GM21529 (cell line): Measurements from ENCODE around the gene MAFB.

ENCODE experiments used
- ATAC-seq: cut with Tn5 transposase; IDR thresholded peaks from one replicate; pipeline ENCODE4 v1.9.1; 2021; ENCODE audit not compliant: unreplicated experiment

Gene MAFB

DNA sequence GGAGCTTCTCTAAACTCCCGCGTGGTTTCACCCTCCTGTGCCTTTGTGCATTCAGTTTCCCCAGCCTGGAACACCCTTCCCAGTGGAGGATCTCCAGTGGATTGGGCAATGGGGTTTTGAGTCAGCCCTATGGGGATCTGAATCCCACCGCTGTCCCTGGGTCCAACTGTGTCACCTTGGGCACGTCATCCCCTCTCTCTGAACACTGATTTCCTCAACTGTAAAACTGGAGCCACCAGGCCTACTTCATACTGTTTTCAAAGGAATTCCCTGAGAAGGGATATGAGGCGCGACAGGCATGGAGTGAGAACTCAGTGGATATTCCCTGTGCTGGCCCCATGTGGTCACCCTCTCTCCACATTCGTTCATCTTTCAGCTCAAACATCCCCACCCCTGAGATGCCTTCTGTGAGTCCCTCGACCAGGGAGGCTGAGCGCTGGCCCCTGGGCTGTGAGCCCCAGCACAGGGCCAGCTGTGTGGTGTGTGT, 25.7 kb downstream of the MAFB start:
- ATAC-seq = no peak

DNA sequence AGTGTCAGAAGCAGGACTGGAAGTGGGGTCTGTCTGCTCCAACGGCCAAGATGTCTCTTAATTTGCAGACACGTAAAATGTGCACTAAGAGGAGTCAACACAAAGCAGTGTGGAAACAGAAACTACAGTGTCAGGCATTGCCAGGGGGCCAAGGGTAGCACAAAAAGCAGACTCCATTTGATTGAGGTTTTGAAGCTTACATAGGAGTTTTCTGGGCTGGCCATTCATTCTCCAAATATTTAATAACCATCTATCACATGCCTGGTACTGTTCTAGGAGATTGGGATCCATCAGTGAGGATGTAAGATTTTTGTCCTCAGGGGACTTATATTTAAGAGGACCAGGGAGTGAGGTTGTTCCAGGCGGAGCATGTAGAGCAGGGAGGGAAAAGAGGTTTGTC, 29.5 kb downstream of the MAFB start:
- ATAC-seq = no peak

DNA sequence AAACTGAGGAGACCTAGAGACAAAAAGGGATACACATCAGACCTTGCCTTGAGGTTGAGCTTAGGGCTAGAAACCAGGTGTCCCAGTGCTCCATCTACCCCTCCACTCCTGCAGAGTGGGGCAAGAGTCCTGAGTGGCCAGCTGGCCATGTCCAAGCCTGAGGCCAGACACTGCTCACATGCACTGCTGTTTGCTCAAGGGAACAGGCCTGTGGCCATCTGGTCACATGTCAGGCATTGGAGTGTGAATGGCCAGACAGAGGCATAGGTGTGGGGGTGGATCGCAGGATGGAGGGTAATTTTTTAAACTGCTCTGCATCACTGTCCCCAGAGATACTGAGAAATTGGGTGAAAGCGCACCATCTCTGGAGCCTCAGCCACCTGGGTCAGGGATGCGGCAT, 30.5 kb downstream of the MAFB start:
- ATAC-seq = no peak

DNA sequence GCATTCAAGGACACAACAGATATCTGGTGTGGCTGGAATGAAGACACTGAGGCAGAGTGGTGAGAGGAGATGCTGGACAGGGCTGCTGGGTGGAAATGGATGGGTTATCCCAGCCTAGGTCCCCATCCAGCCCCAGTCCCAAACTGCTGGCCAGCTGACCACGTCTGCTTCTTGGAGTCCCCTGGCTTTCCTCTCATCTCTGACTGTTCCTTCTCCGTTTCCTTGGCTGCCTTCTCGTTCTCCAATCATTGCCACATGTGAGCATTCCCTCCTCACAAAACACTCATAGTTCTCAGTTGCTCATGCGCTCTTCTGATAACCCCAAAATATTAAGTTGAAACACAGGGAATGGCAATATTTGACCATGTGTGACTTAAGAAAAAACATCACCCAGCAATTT, 31.5 kb downstream of the MAFB start:
- no peak for ATAC-seq

DNA sequence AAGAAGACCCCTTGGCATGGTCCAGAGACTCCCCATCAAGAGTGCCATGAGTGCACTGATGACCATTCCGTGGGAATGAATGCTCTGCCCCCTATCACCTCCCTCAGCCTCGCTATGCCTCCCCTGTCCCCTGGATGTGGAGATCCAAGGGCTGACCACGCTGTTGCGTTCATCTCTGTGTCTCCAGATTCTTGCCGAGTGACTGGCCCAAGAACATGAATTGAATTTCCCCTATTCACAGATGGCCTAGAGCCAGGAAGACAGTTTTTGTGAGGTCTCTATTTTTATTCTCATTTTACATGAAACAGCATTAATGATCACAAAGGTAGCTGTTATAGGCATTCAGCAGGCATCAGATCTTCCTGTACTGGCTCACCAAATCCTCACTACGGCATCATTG, 33.6 kb downstream of the MAFB start:
- no peak for ATAC-seq

DNA sequence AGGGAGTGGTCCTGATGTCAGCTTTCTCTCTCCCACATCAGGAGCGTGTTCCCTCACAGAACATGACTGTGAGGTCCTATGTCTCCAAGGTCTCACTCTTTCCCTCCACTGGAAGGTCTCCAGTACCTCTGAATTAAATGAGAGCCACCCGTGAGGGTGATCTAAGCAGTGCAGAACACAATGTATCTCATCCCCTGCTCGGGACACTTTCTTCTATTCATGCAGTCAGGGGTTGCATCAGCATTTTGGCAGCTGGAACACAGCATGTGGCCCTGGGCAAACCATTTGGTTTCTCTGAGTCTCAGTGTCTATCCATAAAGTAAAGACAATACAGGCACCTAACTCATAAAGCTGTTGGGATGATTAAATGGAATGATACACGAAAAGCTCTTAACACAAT, 34.2 kb downstream of the MAFB start:
- no peak for ATAC-seq

DNA sequence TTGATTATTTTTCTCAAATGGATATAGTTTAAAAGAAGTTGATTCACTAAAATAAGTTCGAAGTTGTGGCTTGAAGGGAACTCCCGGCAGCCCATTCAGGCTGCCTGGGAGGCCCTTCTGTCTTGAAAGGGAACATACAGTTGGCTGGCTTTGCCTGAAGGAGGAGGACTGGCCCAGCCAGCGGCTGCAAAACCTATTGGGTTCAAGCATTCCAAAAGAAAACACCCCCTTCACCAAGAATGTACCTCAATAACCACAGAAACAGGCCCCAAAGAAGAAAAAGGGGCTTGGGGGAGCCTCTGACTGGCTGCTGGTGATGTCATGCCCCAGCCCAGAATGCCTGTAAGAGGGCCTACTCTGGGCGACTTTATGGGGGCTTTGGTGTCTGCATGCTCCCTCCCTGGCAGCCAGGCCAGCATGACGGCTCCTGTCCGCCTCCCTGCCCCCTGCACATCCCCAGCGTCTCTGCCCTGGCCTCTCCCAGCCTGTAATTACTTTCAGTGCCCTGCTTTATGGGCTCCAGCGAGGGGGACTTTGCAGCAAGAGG, 36.5 kb downstream of the MAFB start:
- ATAC-seq = no peak

DNA sequence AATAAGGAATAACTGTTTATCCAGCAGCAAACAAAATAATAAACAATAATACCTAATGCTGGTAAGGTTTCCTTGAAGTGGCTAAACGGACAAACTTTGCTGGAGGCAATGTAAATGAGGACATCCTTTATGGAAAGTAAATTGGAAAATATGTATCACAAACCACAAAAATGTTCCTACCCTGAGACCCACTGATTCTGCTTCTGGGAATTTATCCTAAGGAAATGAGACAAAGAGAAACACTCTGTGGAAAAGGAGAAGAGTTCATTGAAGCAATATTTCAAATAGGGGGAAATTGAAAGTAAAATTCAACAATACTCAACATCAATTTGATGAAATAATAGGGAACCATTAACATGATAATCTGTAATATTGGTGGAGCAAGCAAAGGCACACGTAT, 37.9 kb downstream of the MAFB start:
- ATAC-seq = no peak

DNA sequence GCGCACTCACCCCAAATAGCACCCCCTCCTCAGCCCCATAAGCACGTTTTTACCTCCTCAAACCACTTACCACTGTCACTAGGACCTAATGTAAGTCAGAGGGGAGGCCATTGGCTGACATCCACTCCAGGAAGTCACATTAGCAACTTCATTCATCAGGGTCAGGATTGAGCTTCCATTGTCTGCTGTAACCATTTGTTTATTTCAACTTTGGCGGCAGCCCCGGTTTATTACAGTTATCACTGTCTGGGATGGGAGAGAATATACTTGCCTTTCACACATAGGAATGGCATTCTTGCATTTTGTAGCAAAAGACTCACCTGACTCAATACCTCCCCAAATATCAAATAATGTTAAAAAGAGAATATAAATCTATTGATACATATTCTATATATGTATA, 38.3 kb downstream of the MAFB start:
- ATAC-seq = no peak

DNA sequence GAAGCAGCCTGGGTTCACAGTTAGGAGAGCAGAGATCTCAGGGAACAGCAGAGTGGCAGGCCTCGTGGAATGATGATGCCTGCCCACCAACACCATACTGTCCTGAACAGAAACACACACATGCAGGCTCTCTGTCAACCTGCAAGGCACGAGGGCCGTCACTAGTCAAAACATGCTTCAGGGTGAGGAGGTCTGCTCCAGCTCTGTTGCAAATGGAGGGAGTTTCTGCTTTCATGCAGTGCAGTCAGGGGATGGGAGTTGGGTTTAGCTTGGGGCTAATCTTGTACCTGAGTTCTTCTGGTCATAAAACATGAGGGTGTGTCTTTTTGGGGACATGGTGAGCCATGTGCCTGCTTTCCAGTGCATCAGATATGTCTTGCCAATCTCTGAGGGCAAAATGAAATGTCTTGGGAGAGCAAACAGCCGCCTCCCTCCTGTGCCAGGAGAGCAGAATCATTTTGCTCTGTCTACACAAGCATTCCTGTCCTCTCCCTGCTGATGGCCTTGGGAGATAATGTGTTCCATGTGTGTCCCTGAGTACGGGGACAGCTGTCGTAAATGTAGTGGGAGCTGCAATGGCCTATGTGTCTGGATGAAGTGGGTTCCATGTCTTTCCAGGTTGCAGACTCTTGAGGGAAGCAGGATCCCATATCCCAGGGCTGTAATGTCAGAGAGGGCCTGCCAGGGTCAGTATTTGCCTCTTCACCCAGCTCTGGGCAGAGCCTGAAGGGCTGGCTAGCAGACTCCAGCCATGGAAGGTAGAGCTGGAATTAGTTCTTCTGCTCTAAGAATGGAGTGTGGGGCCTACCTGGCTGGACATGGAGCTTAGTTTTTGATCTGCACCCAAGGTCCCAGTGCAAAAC, 40.6 kb downstream of the MAFB start:
- ATAC-seq = no peak

DNA sequence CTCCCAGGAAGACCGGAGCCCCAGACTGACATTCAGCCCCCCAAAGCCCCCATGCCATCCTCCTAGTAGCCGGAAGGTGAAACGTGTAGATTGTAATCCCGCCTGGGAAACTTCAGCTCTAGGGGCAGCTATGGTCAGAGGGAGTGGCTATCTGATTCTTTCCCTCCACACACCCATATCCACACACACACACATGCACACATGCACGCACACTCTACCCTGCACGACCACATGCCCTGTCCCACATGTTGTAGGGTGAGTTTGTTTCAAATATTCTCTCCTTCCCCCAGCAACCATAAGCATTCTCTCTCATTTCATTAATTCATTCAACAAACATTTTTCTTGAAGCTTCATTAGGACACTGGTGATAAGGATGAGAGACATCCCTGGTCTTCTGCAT, 42.2 kb downstream of the MAFB start:
- ATAC-seq = no peak

DNA sequence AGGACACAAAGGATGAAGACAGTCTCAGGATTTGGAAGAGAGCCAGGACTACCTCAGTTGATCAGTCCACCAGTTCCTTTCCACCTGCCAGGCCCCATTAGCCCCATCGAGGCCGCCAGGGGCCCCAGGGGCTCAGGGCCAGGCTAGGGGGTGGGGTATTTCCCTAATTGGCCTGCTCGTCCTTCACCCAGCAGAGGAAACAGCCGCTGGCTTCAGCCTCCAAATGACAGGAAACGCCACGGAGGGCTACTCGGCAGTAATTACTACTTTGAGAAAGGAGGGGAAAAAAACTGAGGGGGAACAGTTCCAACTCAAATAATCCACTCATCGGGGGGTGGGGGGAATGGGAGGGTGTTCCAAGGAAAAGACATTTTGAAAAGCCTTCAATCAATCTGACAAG, 42.7 kb downstream of the MAFB start:
- no peak for ATAC-seq

DNA sequence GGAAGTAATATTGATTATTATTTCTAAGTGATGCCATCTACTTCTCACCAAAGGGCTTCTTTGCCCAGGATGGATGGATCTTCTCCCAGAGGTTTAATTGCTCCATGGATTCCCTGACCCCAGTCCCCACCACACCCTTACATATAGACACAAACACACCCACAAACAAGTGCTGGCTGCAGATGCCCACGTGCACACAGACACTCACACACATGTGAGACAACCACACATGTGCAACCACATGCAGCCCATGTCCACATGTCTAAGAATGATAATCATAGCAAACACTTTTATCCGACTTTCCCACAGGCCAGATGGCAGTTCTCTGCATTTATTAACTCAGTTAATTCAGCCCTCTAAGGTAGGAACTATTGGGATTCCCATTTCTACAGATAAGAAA, 44.2 kb downstream of the MAFB start:
- ATAC-seq = no peak

DNA sequence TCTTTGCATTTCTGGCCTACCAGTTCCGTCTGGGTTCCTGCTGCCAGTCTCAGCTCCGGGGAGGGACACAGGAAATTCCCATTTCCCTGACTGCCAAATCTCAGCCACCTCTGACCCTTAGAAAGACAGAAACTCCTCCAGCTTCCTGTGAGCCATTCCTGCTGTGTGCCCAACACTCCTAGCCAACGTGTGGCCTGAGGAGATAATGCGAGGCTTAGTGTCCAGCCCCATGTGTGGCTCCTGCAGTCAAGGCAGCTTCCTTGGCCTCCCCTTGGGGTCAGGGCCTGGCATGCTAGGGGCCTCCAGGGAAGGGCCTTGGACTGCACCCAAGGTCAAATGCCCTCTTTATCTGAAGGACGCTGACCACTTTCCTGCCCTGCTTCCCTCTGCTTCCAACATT, 45.1 kb downstream of the MAFB start:
- ATAC-seq = no peak

DNA sequence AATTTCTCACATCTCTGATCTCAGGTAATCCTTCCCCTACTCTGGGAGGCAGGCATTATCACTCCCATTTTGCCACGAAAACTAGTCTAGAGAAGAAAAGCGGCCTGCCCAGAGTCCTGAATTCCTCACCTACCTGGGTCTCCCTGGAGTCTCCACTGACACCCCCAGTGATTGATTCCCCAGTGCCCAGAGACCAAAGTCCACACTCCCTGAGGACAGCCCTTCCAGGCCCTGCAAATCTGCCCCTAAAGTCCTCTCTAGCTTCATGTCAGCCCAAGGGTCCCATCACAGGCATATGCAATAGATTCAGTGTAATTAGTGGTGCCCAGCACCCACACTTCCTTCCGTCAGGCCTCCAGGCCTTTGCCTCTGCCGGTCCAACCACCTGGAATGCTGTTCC, 47.2 kb downstream of the MAFB start:
- ATAC-seq = no peak

DNA sequence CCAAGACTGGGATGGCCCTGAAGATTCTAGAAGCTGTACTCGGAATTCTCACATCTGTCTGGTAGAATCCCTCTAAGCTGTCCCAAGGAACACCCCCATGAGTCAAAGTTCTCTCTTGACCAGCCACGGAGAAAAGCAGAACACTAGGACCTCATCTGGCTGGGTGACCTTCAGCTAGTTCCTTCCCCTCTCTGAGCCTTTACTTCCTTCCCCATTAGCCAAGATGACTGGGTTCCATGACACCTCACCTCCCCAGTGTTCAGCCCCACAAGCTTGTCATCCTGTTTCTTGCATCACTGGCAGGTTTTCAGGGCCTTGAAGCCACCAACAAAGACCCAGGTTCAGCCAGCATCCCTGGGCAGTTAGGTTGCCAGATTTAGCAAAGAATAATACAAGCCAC, 47.8 kb downstream of the MAFB start:
- ATAC-seq = no peak

DNA sequence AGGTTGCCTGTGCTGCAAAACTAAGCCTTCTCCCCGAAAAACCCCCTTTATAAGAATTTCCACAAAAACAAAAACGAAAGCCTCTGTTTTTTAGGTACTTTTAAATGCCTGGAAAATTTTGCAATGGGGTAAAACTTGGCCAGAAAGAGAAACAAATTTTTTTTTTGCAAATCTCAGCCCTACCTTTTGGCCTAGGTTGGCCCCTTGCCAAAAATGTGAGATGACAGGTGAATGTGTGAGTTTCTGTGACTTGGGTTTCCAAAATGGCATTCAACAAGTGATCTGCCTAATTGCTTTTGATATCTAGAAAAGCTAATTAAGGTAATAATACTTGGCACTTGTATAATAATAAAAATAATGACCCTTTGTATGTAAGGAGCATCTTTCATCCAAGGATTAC, 48.4 kb downstream of the MAFB start:
- no peak for ATAC-seq

DNA sequence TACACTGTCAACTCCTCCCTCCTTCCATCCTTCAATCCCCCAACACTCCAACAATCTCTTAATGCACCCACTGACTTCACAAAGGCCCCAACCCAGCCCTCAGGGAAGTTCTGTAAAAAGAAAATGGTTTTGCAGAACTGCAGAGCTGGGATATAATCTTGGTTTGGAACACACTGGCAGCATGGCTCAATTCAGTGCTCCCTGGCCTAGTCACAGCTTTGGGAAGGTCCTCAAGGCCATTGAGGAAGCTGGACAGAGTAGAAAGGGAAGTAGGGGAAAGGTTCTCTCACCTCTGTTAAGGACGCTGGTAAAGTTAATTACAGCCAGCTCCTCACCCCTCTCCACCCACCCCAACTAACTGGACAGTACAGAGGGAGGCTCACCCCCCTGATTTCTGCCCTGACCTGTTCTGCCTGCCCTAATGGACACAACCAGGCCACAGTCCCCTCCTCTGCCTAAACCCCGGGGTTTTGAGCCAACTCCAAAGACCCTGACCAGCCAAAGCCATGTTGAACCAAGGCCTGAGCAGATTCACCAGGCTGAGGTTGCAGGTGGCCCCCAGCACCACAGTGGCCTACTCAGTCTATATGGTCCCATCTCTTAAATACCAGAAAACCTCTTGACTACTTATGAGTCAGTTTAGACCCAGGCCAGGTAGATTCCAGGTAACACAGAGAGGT, 49.2 kb downstream of the MAFB start:
- no peak for ATAC-seq

DNA sequence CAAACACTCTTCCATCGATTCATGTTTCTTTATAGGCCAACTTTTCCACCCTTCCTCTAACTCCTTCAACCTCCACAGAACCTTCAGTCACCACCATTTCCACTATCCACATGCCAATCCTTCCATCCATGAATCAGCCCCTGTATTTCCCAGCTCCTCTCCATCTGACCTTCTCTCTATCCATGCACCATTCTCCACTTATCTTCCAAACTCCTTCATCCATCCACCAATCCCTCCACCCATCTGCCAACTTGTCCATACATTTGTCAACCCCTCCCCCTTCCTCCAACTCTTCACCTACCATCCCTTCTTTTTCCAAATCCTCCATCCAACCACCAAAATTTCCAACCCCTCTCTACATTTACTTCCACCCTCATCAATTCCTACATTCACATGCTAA, 49.9 kb downstream of the MAFB start:
- ATAC-seq = no peak

DNA sequence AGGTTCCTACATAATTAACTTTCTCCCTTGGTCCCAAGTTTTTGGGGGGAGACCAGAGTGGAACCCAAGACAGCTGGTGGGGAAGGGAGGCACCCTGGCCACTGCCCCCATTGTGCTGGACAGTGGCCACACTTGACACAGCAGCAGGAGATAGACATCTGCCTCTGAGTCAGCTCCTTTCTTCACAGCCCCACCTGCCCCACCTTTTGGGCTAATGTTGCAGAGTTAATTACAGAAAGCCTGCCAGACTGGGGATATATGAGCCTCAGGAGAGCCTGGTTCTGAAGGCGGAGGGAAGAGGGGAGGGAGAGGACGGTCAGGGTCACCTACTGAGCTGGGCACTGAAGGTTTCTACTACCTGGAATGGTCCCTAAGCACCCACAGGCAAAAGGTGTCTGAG, 50.6 kb downstream of the MAFB start:
- ATAC-seq = no peak

DNA sequence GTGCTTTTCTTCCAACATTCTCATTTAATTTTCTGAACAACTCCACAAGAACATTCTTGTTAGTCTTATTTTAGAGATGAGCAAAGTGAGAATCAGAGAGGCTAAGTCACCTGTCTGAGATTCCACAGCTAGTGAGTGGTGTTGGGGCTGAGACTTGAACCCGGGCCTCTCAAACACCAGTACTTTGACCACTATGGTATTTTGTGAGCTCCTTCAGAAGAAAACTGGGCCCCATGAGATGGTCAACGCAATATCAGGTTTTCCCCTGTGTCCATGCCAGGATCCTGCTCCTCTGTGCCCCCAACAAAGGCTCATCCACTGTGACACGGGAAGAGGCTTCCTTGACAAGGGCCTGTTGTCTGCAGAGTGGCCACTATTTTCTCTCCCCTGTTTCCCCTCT, 51.9 kb downstream of the MAFB start:
- no peak for ATAC-seq

DNA sequence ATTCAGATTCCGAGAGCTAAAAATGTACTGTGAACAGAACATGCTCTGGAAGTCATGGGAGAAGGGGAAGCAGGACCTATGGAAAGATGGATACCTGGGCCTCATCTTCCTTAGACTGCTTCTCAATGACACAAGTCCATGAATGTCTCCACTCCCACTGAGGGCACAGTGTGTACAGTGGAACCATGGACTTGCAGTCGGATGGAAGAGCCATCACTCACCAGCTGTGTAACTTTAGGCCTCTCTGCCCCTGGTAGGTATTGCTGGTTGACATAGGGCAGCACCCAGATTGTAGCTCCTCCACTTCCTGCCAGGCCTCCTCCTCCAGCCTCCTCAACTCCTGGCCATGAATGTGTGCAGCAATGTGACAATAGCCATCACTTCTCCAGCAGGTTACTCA, 52.5 kb downstream of the MAFB start:
- no peak for ATAC-seq
